T-helper 2 cell (primary cell): ENCODE results near the gene LRFN2.

ENCODE experiments used
- DNase-seq, 5 experiments: peaks; one replicate each; pipeline versions ENCODE4 v3.0.0 to v3.0.0-alpha.2; 2012 to 2022

LRFN2 gene

GRCh38 chr6:40426346-40427066, 160.7 kb downstream of the LRFN2 start:
- DNase-seq: no peak

- no peak for DNase-seq
Observed at GRCh38 chr6:40425192-40425919, 161.8 kb downstream of the LRFN2 start.

- no peak for DNase-seq
Observed at GRCh38 chr6:40422046-40422445, 165.1 kb downstream of the LRFN2 start.

GRCh38 chr6:40419946-40420728, 167.0 kb downstream of the LRFN2 start:
- no peak for DNase-seq

- DNase-seq: no peak
Observed at GRCh38 chr6:40419377-40419776, 167.8 kb downstream of the LRFN2 start.

- no peak for DNase-seq
Observed at GRCh38 chr6:40417031-40417430, 170.1 kb downstream of the LRFN2 start.

- DNase-seq: no peak
Observed at GRCh38 chr6:40414617-40415016, 172.5 kb downstream of the LRFN2 start.

GRCh38 chr6:40413239-40413638, 173.9 kb downstream of the LRFN2 start:
- no peak for DNase-seq

GRCh38 chr6:40411881-40412280, 175.3 kb downstream of the LRFN2 start:
- no peak for DNase-seq

GRCh38 chr6:40410821-40411220, 176.3 kb downstream of the LRFN2 start:
- no peak for DNase-seq

- DNase-seq: no peak
Observed at GRCh38 chr6:40409716-40410397, 177.3 kb downstream of the LRFN2 start.

- DNase-seq: no peak
Observed at GRCh38 chr6:40408786-40409542, 178.2 kb downstream of the LRFN2 start.

GRCh38 chr6:40407239-40407638, 179.9 kb downstream of the LRFN2 start:
- no peak for DNase-seq

GRCh38 chr6:40406175-40406574, 181.0 kb downstream of the LRFN2 start:
- DNase-seq: no peak

- DNase-seq: no peak
Observed at GRCh38 chr6:40400738-40401137, 186.4 kb downstream of the LRFN2 start.

GRCh38 chr6:40399888-40400457, 187.2 kb downstream of the LRFN2 start:
- DNase-seq: no peak

- no peak for DNase-seq
Observed at GRCh38 chr6:40398810-40399477, 188.2 kb downstream of the LRFN2 start.

GRCh38 chr6:40398034-40398691, 189.0 kb downstream of the LRFN2 start:
- no peak for DNase-seq

- no peak for DNase-seq
Observed at GRCh38 chr6:40397287-40398033, 189.7 kb downstream of the LRFN2 start.

GRCh38 chr6:40395698-40396076, 191.5 kb downstream of the LRFN2 start:
- no peak for DNase-seq
